GM23338 (cell line): ENCODE data around the gene FHIT. TPM values are rescaled to one million over a fixed set of nuclear protein-coding genes. Genes with fewer than 3 reads are reported as not detected.

Experiments
- ATAC-seq: fragments of 200-7000 bp; cut with Tn5 transposase; 3 replicates; pipeline ENCODE4 v1.9.1; 2020
- DNase-seq: peaks from one replicate; pipeline ENCODE4 v3.0.0-alpha.2; 2015; ENCODE audit warnings: low spot score
- H2AFZ ChIP-seq: fragments of 200-600 bp; sonication (generic); 2 replicates; pipeline ENCODE4 v1.8.0; 2016; ENCODE audit warnings: antibody characterized with exemption, mild to moderate bottlenecking, moderate library complexity
- H3F3A ChIP-seq: fragments of 200-600 bp; sonication (generic); replicated peaks from 2 replicates; pipeline ENCODE4 v1.8.0; 2017; ENCODE audit warnings: antibody characterized with exemption, mixed run types, low read depth
- H3K27ac ChIP-seq: fragments of 200-600 bp; sonication (generic); 2 replicates; pipeline ENCODE4 v1.6.1; 2016; ENCODE audit warnings: low read depth
- H3K27me3 ChIP-seq: fragments of 200-600 bp; sonication (generic); 2 replicates; pipeline ENCODE4 v1.8.0; 2016; ENCODE audit warnings: mild to moderate bottlenecking, mixed run types, moderate library complexity; ENCODE audit not compliant: insufficient read depth
- H3K36me3 ChIP-seq: fragments of 200-600 bp; sonication (generic); 2 replicates; pipeline ENCODE4 v1.8.0; 2016; ENCODE audit warnings: mild to moderate bottlenecking; ENCODE audit not compliant: insufficient read depth
- H3K4me1 ChIP-seq: fragments of 200-600 bp; sonication (generic); 2 replicates; pipeline ENCODE4 v1.8.0; 2016; ENCODE audit warnings: mild to moderate bottlenecking, moderate library complexity; ENCODE audit not compliant: insufficient read depth
- H3K4me2 ChIP-seq: fragments of 200-600 bp; sonication (generic); 2 replicates; pipeline ENCODE4 v1.7.1; 2017; ENCODE audit warnings: mixed run types
- H3K4me3 ChIP-seq: fragments of 200-600 bp; sonication (generic); 2 replicates; pipeline ENCODE4 v1.6.1; 2016; ENCODE audit warnings: mixed run types
- H3K79me2 ChIP-seq: fragments of 200-600 bp; sonication (generic); replicated peaks from 2 replicates; pipeline ENCODE4 v1.8.0; 2017; ENCODE audit warnings: mild to moderate bottlenecking; ENCODE audit not compliant: insufficient read depth
- H3K9me2 ChIP-seq: fragments of 200-600 bp; sonication (generic); 2 replicates; pipeline ENCODE4 v1.8.0; 2017; ENCODE audit not compliant: insufficient read depth
- H4K20me1 ChIP-seq: fragments of 200-600 bp; sonication (generic); replicated peaks from 2 replicates; pipeline ENCODE4 v1.8.0; 2017; ENCODE audit warnings: mild to moderate bottlenecking; ENCODE audit not compliant: insufficient read depth
- H3K27ac Mint-ChIP-seq: 2 replicates; pipeline ENCODE4 v1.8.0; 2020; ENCODE audit warnings: inconsistent platforms, mild to moderate bottlenecking, moderate library complexity, mixed read lengths
- H3K27me3 Mint-ChIP-seq: 3 replicates; pipeline ENCODE4 v1.8.0; 2022; ENCODE audit warnings: low read depth, mild to moderate bottlenecking, moderate library complexity, mixed read lengths, inconsistent platforms; ENCODE audit not compliant: insufficient read depth, poor library complexity
- H3K36me3 Mint-ChIP-seq: 3 replicates; pipeline ENCODE4 v1.8.0; 2021; ENCODE audit warnings: low read depth, mild to moderate bottlenecking, inconsistent platforms, moderate library complexity, mixed read lengths
- H3K4me1 Mint-ChIP-seq: 3 replicates; pipeline ENCODE4 v1.8.0; 2020; ENCODE audit warnings: mild to moderate bottlenecking, inconsistent platforms, mixed read lengths
- H3K4me3 Mint-ChIP-seq: 3 replicates; pipeline ENCODE4 v1.8.0; 2021; ENCODE audit warnings: moderate library complexity, mild to moderate bottlenecking, inconsistent platforms, mixed read lengths
- H3K9me3 Mint-ChIP-seq: 3 replicates; pipeline ENCODE4 v1.8.0; 2020; ENCODE audit warnings: moderate library complexity, mild to moderate bottlenecking, inconsistent platforms, mixed read lengths
- CREB1 ChIP-seq: fragments of 250-450 bp; sonication (Bioruptor Pico); IDR thresholded peaks from 2 replicates; pipeline ENCODE4 v1.5.0; 2020; ENCODE audit warnings: low read depth, mild to moderate bottlenecking, moderate library complexity
- CTCF ChIP-seq, 2 experiments: fragments of 200-600 bp in 1 of 2; sonication (generic) in 1 of 2; conservative IDR thresholded peaks; 2 replicates each; pipeline versions ENCODE4 v1.5.1 to v1.6.1; 2016 to 2017; ENCODE audit warnings: antibody characterized with exemption in 2 of 2, low read depth in 2 of 2, mild to moderate bottlenecking in 2 of 2, moderate library complexity in 1 of 2
- ETS1 ChIP-seq: IDR thresholded peaks from 2 replicates; pipeline ENCODE4 v1.6.1; 2016; ENCODE audit warnings: antibody characterized with exemption
- EZH2 ChIP-seq: fragments of 200-600 bp; sonication (generic); IDR thresholded peaks from one replicate; pipeline ENCODE4 v1.8.0; 2017; ENCODE audit warnings: antibody characterized with exemption, mild to moderate bottlenecking, low read depth; ENCODE audit not compliant: unreplicated experiment
- EZH2phosphoT487 ChIP-seq: fragments of 200-600 bp; sonication (generic); IDR thresholded peaks from one replicate; pipeline ENCODE4 v1.8.1; 2018; ENCODE audit warnings: antibody characterized with exemption; ENCODE audit not compliant: unreplicated experiment
- JUNB ChIP-seq: IDR thresholded peaks from one replicate; pipeline ENCODE4 v1.6.1; 2016; ENCODE audit warnings: antibody characterized with exemption; ENCODE audit not compliant: unreplicated experiment
- NANOG ChIP-seq: IDR thresholded peaks from 2 replicates; pipeline ENCODE4 v1.6.1; 2016; ENCODE audit warnings: antibody characterized with exemption, borderline replicate concordance
- POLR2AphosphoS5 ChIP-seq: IDR thresholded peaks from 2 replicates; pipeline ENCODE4 v1.6.1; 2016; ENCODE audit warnings: antibody characterized with exemption, low read depth
- REST ChIP-seq: IDR thresholded peaks from one replicate; pipeline ENCODE4 v1.6.1; 2018; ENCODE audit warnings: antibody characterized with exemption; ENCODE audit not compliant: unreplicated experiment
- STAT1 ChIP-seq: IDR thresholded peaks from one replicate; pipeline ENCODE4 v1.6.1; 2016; ENCODE audit warnings: antibody characterized with exemption; ENCODE audit not compliant: unreplicated experiment
- ZNF114 ChIP-seq: fragments of 250-450 bp; sonication (Bioruptor Pico); IDR thresholded peaks from 2 replicates; pipeline ENCODE4 v1.5.0; 2020; ENCODE audit warnings: mild to moderate bottlenecking, moderate library complexity
- ZNF331 ChIP-seq: fragments of 250-450 bp; sonication (Bioruptor Pico); IDR thresholded peaks from 2 replicates; pipeline ENCODE4 v1.5.0; 2020; ENCODE audit warnings: low read depth, mild to moderate bottlenecking, moderate library complexity
- ZNF462 ChIP-seq: fragments of 250-450 bp; sonication (Bioruptor Pico); IDR thresholded peaks from 2 replicates; pipeline ENCODE4 v1.5.0; 2020; ENCODE audit warnings: mild to moderate bottlenecking, moderate library complexity
- polyA plus RNA-seq: library from polyadenylated mRNA; unstranded; fragments of >200 nt; fragmentation: Nextera tagmentation; extraction: Ambion mirVana; gene quantifications from 2 replicates; pipeline ENCODE4 v1.2.1, GENCODE V29; 2016
- total RNA-seq: library from RNA; depleted of rRNA; stranded (reverse); fragments of >200 nt; shearing (Covaris generic); gene quantifications from 2 replicates; pipeline ENCODE4 v1.2.3, GENCODE V29; 2014

The FHIT gene
- total and polyA plus RNA-seq, 2 experiments from 2014 or later: 3.0 to 8.3 TPM

- DNase-seq: no peak
- Histone ChIP-seq H3K4me2 (no peak overlapping the region), H4K20me1 (no peaks in the 10 kb centered on the region), H3K4me3 (no peak overlapping the region), H3K27me3 (no peaks in the 10 kb centered on the region), H3K9me2 (no peaks in the 10 kb centered on the region), H3K4me1 (peaks cover 8% of the 10 kb centered on the region; the same call in 1 of the 2 replicates), H3F3A (no peaks in the 10 kb centered on the region), H3K27ac (no peak overlapping the region), H2AFZ (no peak overlapping the region), H3K79me2 (no peaks in the 10 kb centered on the region), H3K36me3 (no peaks in the 10 kb centered on the region)
- no peak overlapping the region for H3K27ac Mint-ChIP-seq
- ATAC-seq: no peak
- no peaks in the 10 kb centered on the region for H3K9me3 Mint-ChIP-seq
- H3K4me1 Mint-ChIP-seq: peaks cover 6% of the 10 kb centered on the region; the same call in 2 of the 3 replicates
- H3K36me3 Mint-ChIP-seq: no peaks in the 10 kb centered on the region
- no peaks in the 10 kb centered on the region for H3K27me3 Mint-ChIP-seq
- no peak for TF ChIP-seq STAT1
- TF ChIP-seq REST: no peak
- no peak for TF ChIP-seq JUNB
- no peak for TF ChIP-seq POLR2AphosphoS5
- no peak for TF ChIP-seq EZH2
- no peak for TF ChIP-seq ZNF114 (CRISPR knock-in tag)
- no peak for TF ChIP-seq CREB1 (CRISPR knock-in tag)
- TF ChIP-seq CTCF (conservative IDR thresholded peaks at IDR 0.05; ENCODE audit: low read depth in 2 of 2): no peak
- no peak for TF ChIP-seq ZNF331 (CRISPR knock-in tag)
- no peak for TF ChIP-seq EZH2phosphoT487
- no peak for TF ChIP-seq ZNF462
- no peak for TF ChIP-seq NANOG
- TF ChIP-seq ETS1: no peak
- H3K4me3 Mint-ChIP-seq: no peak overlapping the region
These were observed 46.6 kb upstream of the FHIT start for GRCh38 chr3:61297821-61298220.
